NCI-H1417 treated with DMSO at 0.1 percent for 48 hours (cell line): ENCODE data around the gene ZSCAN25.
"Not testable (repeated sequence)": the region's sequence is repeated elsewhere in the genome, so short reads cannot be mapped to it uniquely, and the experiment has no call there.

Source experiments
- DNase-seq: peaks from one replicate; lab custom pipeline; 2025; lab: John Stamatoyannopoulos, UW

ZSCAN25 gene

GRCh38 chr7:99616359-99617191 lies at the start of gene ZSCAN25:
Gene ZSCAN25 (plus strand): TSS chr7:99616946. CDS start chr7:99619607, 2,661 bp downstream.
- peak; percentile 78 for DNase-seq

- not testable (repeated sequence) for DNase-seq
Observed at GRCh38 chr7:99568770-99569169, 48.0 kb upstream of the ZSCAN25 start.

- no peak for DNase-seq
Observed at GRCh38 chr7:99571768-99572167, 45.0 kb upstream of the ZSCAN25 start.

GRCh38 chr7:99573257-99573656 lies 43.5 kb upstream of the ZSCAN25 start:
- DNase-seq: no peak

GRCh38 chr7:99576251-99576650 lies 40.5 kb upstream of the ZSCAN25 start:
- no peak for DNase-seq

- DNase-seq: no peak
Observed at GRCh38 chr7:99579281-99579955, 37.3 kb upstream of the ZSCAN25 start.

- peak; percentile 41 for DNase-seq
Observed at GRCh38 chr7:99579956-99580777, 36.6 kb upstream of the ZSCAN25 start.

GRCh38 chr7:99580778-99581332 lies 35.9 kb upstream of the ZSCAN25 start:
- DNase-seq: not testable (repeated sequence)

GRCh38 chr7:99588868-99589267 lies 27.9 kb upstream of the ZSCAN25 start:
- no peak for DNase-seq

GRCh38 chr7:99594948-99595745 lies 21.6 kb upstream of the ZSCAN25 start:
- no peak for DNase-seq

- no peak for DNase-seq
Observed at GRCh38 chr7:99596408-99596955, 20.3 kb upstream of the ZSCAN25 start.

- no peak for DNase-seq
Observed at GRCh38 chr7:99597762-99598501, 18.8 kb upstream of the ZSCAN25 start, which contains the start of gene TMEM225B. Gene TMEM225B (plus strand): TSS chr7:99598267. CDS start chr7:99604389, 6,122 bp downstream.

GRCh38 chr7:99599836-99600235 lies 16.9 kb upstream of the ZSCAN25 start:
- no peak for DNase-seq

- DNase-seq: no peak
Observed at GRCh38 chr7:99601656-99602310, 15.0 kb upstream of the ZSCAN25 start.

GRCh38 chr7:99605527-99605926 lies 11.2 kb upstream of the ZSCAN25 start:
- no peak for DNase-seq

GRCh38 chr7:99606531-99606930 lies 10.2 kb upstream of the ZSCAN25 start:
- no peak for DNase-seq

- no peak for DNase-seq
Observed at GRCh38 chr7:99607548-99607947, 9.2 kb upstream of the ZSCAN25 start.

GRCh38 chr7:99614495-99614894 lies 2.3 kb upstream of the ZSCAN25 start:
- no peak for DNase-seq

GRCh38 chr7:99615989-99616358 lies 772 bp upstream of the ZSCAN25 start:
- DNase-seq: no peak
